ENCODE results near the gene RNF214. TPM values are rescaled to one million over a fixed set of nuclear protein-coding genes. Genes with fewer than 3 reads are reported as not detected.

The RNF214 gene
- total and polyA plus RNA-seq, 2 of the 4 experiments (the other 2 are of a cell fraction): 7.9 to 14.8 TPM

- POLR2A ChIA-PET (ENCODE audit: unreplicated experiment): no interaction called here
- TF ChIP-seq RFX5 (IDR thresholded peaks at IDR 0.05; ENCODE audit: low read depth, low read length): 0 out of 2 replicates have a peak, but pooled peaks have one; percentile 65
- TF ChIP-seq MXI1 (IDR thresholded peaks at IDR 0.05; ENCODE audit: borderline replicate concordance, low read depth, low read length): peak; percentile 75; the same call in 1 of the 2 replicates
- no peak for TF ChIP-seq BHLHE40 (IDR thresholded peaks at IDR 0.05; ENCODE audit: low read depth, low read length)
Measured at GRCh38 chr11:117231842-117232091, 704 bp upstream of the RNF214 start, which contains the start of gene PCSK7. Gene PCSK7 (minus strand): TSS chr11:117232073. CDS start chr11:117229844, 2,229 bp downstream.

More at GRCh38 chr11:117231842-117232091, 704 bp upstream of the RNF214 start, which contains the start of gene PCSK7:
- dilution Hi-C loops (cut with HindIII; ENCODE audit: low sequenced_read_pairs, unreplicated experiment): no loop called here
- Histone ChIP-seq H2BK5ac (ENCODE audit: low read depth, low read length, poor library complexity, severe bottlenecking) (peak within 1 kb of the TSS; percentile 68), H4K5ac (ENCODE audit: low read depth, low read length) (peak within 1 kb of the TSS; percentile 91), H2AFZ (replicated peaks; ENCODE audit: low read length, poor library complexity) (peak within 1 kb of the TSS; percentile 93), H4K20me1 (ENCODE audit: insufficient read depth, low read length) (no peaks in the 10 kb centered on the region; the same call in 1 of the 2 replicates), H2BK120ac (ENCODE audit: low read depth, low read length) (peak within 1 kb of the TSS; percentile 75), H3K14ac (replicated peaks; ENCODE audit: low read depth, low read length) (peak within 1 kb of the TSS; percentile 92), H3K4me3 (ENCODE audit: insufficient read depth, low read depth, low read length) (peak within 1 kb of the TSS; percentile 99), H3K4me1 (ENCODE audit: control insufficient read depth, insufficient read depth, low read length) (peaks cover 7% of the 10 kb centered on the region), H3K56ac (ENCODE audit: extremely low read depth, insufficient read depth, low read length) (peak within 1 kb of the TSS; percentile 90), H2BK20ac (ENCODE audit: low read depth, low read length) (no peak within 1 kb of the TSS), H3K4ac (ENCODE audit: low read depth, low read length) (peak within 1 kb of the TSS; percentile 90), H3K27me3 (ENCODE audit: control insufficient read depth, insufficient read depth, low read length) (no peaks in the 10 kb centered on the region), H3K9me1 (ENCODE audit: insufficient read depth, low read length) (no peaks in the 10 kb centered on the region), H3K23ac (ENCODE audit: low read depth, low read length) (peak within 1 kb of the TSS; percentile 92), H3K18ac (ENCODE audit: low read depth, low read length) (peak within 1 kb of the TSS; percentile 69), H2BK15ac (ENCODE audit: low read depth, low read length) (peak within 1 kb of the TSS; percentile 89; the same call in 1 of the 3 replicates), H4K8ac (ENCODE audit: low read depth in 2 of 2, low read length in 2 of 2) (peak within 1 kb of the TSS; percentile 82 to 99), H3K9ac (ENCODE audit: low read depth, low read length) (peak within 1 kb of the TSS; percentile 96), H3K9me3 (ENCODE audit: control insufficient read depth, insufficient read depth, low read length) (no peaks in the 10 kb centered on the region), H3K36me3 (ENCODE audit: control insufficient read depth, insufficient read depth, low read length) (peaks cover 25% of the 10 kb centered on the region), H3K27ac (ENCODE audit: insufficient read depth, low read length) (peak within 1 kb of the TSS; percentile 98), H4K91ac (ENCODE audit: insufficient read depth, low read depth, low read length) (peak within 1 kb of the TSS; percentile 81), H2AK9ac (replicated peaks; ENCODE audit: low read depth, low read length, poor library complexity) (peak within 1 kb of the TSS; percentile 96), H2AK5ac (ENCODE audit: low read depth, low read length) (peak within 1 kb of the TSS; percentile 90), H3K79me1 (ENCODE audit: low read depth in 1 of 2, low read length in 2 of 2) (peaks cover 30 to 52% of the 10 kb centered on the region in 2 experiments), H3K4me2 (ENCODE audit: low read depth, low read length) (peak within 1 kb of the TSS; percentile 95)
- in situ Hi-C loops (cut with MboI; ENCODE audit: low sequenced_read_pairs): loop anchor here (5.0 kb wide), 1 partner anchor 444 kb away; the partner anchor contains the start of gene ZPR1
- BruUV-seq (replicated peaks): no TSS peak
- CTCF ChIA-PET: interaction anchor here (0.6 kb wide), 1 partner anchor 33 kb away, joined by 3 read pairs; no protein-coding TSS in a partner anchor
- ATAC-seq (ENCODE audit: low read depth) (no peak), DNase-seq (no peak)
- intact Hi-C loops (cut with micrococcal nuclease): loop anchor here (1.0 to 10.0 kb wide), 2 partner anchors 85 to 393 kb away; partner anchors contain the start of gene BACE1
- WGBS, 2 experiments (ENCODE audit: extremely low coverage in 2 of 2, insufficient read length in 1 of 2): 0% methylated on average over 2 of the region's 13 CpGs; no CpG with 5 or more reads in 1 of the 2 experiments
